Fibroblast of the aortic adventitia (primary cell): Measurements from ENCODE around the gene NEDD9. TPM values are rescaled to one million over a fixed set of nuclear protein-coding genes. Genes with fewer than 3 reads are reported as not detected.

Source experiments
- DNase-seq: peaks from one replicate; pipeline ENCODE4 v3.0.0-alpha.2; 2010; ENCODE audit warnings: low read depth
- H3K4me3 ChIP-seq: 2 replicates; pipeline ENCODE4 v1.5.1; 2011; ENCODE audit warnings: low read depth, mild to moderate bottlenecking, control low read depth, low read length, moderate library complexity
- CTCF ChIP-seq: IDR thresholded peaks from 2 replicates; pipeline ENCODE4 v1.5.1; 2011; ENCODE audit warnings: mild to moderate bottlenecking, low read length, control low read depth, inconsistent platforms; ENCODE audit not compliant: insufficient read depth
- total RNA-seq: library from RNA; depleted of rRNA; stranded (reverse); fragments of >200 nt; gene quantifications from 2 replicates; pipeline ENCODE4 v1.2.3, GENCODE V29; 2012; ENCODE audit warnings: low replicate concordance

The NEDD9 gene
- total RNA-seq, 1 donor = 0.36 TPM

GRCh38 chr6:11197850-11198249, 34.6 kb downstream of the NEDD9 start:
- no peak overlapping the region for H3K4me3 ChIP-seq
- TF ChIP-seq CTCF = no peak
- no peak for DNase-seq

GRCh38 chr6:11197175-11197536, 35.3 kb downstream of the NEDD9 start:
- no peak overlapping the region for H3K4me3 ChIP-seq
- no peak for TF ChIP-seq CTCF
- DNase-seq = peak; percentile 77

- no peak for DNase-seq
- no peak for TF ChIP-seq CTCF
- no peak overlapping the region for H3K4me3 ChIP-seq
Measured at GRCh38 chr6:11196511-11197174, 35.8 kb downstream of the NEDD9 start.

GRCh38 chr6:11194356-11195218, 37.9 kb downstream of the NEDD9 start:
- no peak for TF ChIP-seq CTCF

GRCh38 chr6:11193434-11193833, 39.0 kb downstream of the NEDD9 start:
- TF ChIP-seq CTCF = no peak
- no peak overlapping the region for H3K4me3 ChIP-seq
- no peak for DNase-seq

More at GRCh38 chr6:11194356-11195218, 37.9 kb downstream of the NEDD9 start:
- DNase-seq = peak; percentile 80
- H3K4me3 ChIP-seq = no peak overlapping the region

GRCh38 chr6:11192167-11192566, 40.3 kb downstream of the NEDD9 start:
- no peak for DNase-seq
- TF ChIP-seq CTCF = no peak
- H3K4me3 ChIP-seq = no peak overlapping the region
